Measurements from ENCODE around the gene CASTOR1.

The CASTOR1 gene

GRCh38 chr22:30252411-30253204 is 36.7 kb downstream of the CASTOR1 start:
- Histone ChIP-seq H3K4me3 (ENCODE audit: low read depth, low read length) (no peak overlapping the region; the same call in 1 of the 2 replicates), H3K36me3 (no peaks in the 10 kb centered on the region), H3K9me3 (no peaks in the 10 kb centered on the region), H3K27me3 (no peaks in the 10 kb centered on the region), H3K4me1 (peaks cover 30% of the 10 kb centered on the region)
- no peak for DNase-seq
- no peak for TF ChIP-seq CTCF (IDR thresholded peaks at IDR 0.05; ENCODE audit: low read depth, low read length)

- DNase-seq = peak; percentile 92
- Histone ChIP-seq H3K4me1 (peaks cover 30% of the 10 kb centered on the region), H3K4me3 (ENCODE audit: low read depth, low read length) (no peak overlapping the region; the same call in 1 of the 2 replicates), H3K27me3 (no peaks in the 10 kb centered on the region), H3K9me3 (no peaks in the 10 kb centered on the region), H3K36me3 (no peaks in the 10 kb centered on the region)
- no peak for TF ChIP-seq CTCF (IDR thresholded peaks at IDR 0.05; ENCODE audit: low read depth, low read length)
Observed at GRCh38 chr22:30251711-30252110, 37.6 kb downstream of the CASTOR1 start.

GRCh38 chr22:30250661-30251267 is 38.5 kb downstream of the CASTOR1 start:
- DNase-seq = no peak
- Histone ChIP-seq H3K27me3 (peaks cover 8% of the 10 kb centered on the region; the same call in 1 of the 2 replicates), H3K4me3 (ENCODE audit: low read depth, low read length) (no peak overlapping the region), H3K9me3 (no peaks in the 10 kb centered on the region), H3K36me3 (no peaks in the 10 kb centered on the region), H3K4me1 (peaks cover 28% of the 10 kb centered on the region)
- TF ChIP-seq CTCF (IDR thresholded peaks at IDR 0.05; ENCODE audit: low read depth, low read length) = no peak

- H3K9me3 ChIP-seq = no peaks in the 10 kb centered on the region
- H3K36me3 ChIP-seq = no peaks in the 10 kb centered on the region
- no peak for DNase-seq
- no peak overlapping the region for H3K4me3 ChIP-seq (ENCODE audit: low read depth, low read length)
- peaks cover 28% of the 10 kb centered on the region for H3K4me1 ChIP-seq
- TF ChIP-seq CTCF (IDR thresholded peaks at IDR 0.05; ENCODE audit: low read depth, low read length) = no peak
- H3K27me3 ChIP-seq = peaks cover 8% of the 10 kb centered on the region; the same call in 1 of the 2 replicates
Observed at GRCh38 chr22:30250039-30250565, 39.2 kb downstream of the CASTOR1 start.

- no peak for TF ChIP-seq CTCF (IDR thresholded peaks at IDR 0.05; ENCODE audit: low read depth, low read length)
Observed at GRCh38 chr22:30249049-30250038, 40.0 kb downstream of the CASTOR1 start.

More at GRCh38 chr22:30249049-30250038, 40.0 kb downstream of the CASTOR1 start:
- Histone ChIP-seq H3K27me3 (peaks cover 8% of the 10 kb centered on the region; the same call in 1 of the 2 replicates), H3K4me1 (peaks cover 26% of the 10 kb centered on the region), H3K36me3 (no peaks in the 10 kb centered on the region), H3K9me3 (no peaks in the 10 kb centered on the region), H3K4me3 (ENCODE audit: low read depth, low read length) (no peak overlapping the region)
- DNase-seq = no peak

All from BE2C (cell line).